GM19351 (cell line): ENCODE measurements around the gene B3GAT1.
"Not testable (repeated sequence)": the region's sequence is repeated elsewhere in the genome, so short reads cannot be mapped to it uniquely, and the experiment has no call there.

Experiments used
- ATAC-seq: cut with Tn5 transposase; IDR thresholded peaks from one replicate; pipeline ENCODE4 v1.9.1; 2021; ENCODE audit warnings: mild to moderate bottlenecking, moderate library complexity; ENCODE audit not compliant: unreplicated experiment

Gene B3GAT1

GRCh38 chr11:134412203-134413042 lies at the start of gene B3GAT1:
B3GAT1 (minus strand) TSS chr11:134412242; CDS start chr11:134387659, 24,583 bp downstream.
- no peak for ATAC-seq

GRCh38 chr11:134461621-134462020 lies 49.6 kb upstream of the B3GAT1 start:
- ATAC-seq, result no peak

- ATAC-seq, result no peak
Measured at GRCh38 chr11:134460881-134461280, 48.8 kb upstream of the B3GAT1 start.

- ATAC-seq, result no peak
Measured at GRCh38 chr11:134460062-134460561, 48.1 kb upstream of the B3GAT1 start.

GRCh38 chr11:134459246-134460061 lies 47.4 kb upstream of the B3GAT1 start:
- no peak for ATAC-seq

- ATAC-seq, result not testable (repeated sequence)
Measured at GRCh38 chr11:134457411-134458007, 45.5 kb upstream of the B3GAT1 start.

- no peak for ATAC-seq
Measured at GRCh38 chr11:134455516-134455915, 43.5 kb upstream of the B3GAT1 start.

GRCh38 chr11:134454146-134454690 lies 42.2 kb upstream of the B3GAT1 start:
- no peak for ATAC-seq

- no peak for ATAC-seq
Measured at GRCh38 chr11:134453441-134453840, 41.4 kb upstream of the B3GAT1 start.

- ATAC-seq, result no peak
Measured at GRCh38 chr11:134452838-134453155, 40.8 kb upstream of the B3GAT1 start.

- ATAC-seq, result no peak
Measured at GRCh38 chr11:134452026-134452837, 40.2 kb upstream of the B3GAT1 start.

GRCh38 chr11:134450186-134450585 lies 38.1 kb upstream of the B3GAT1 start:
- no peak for ATAC-seq

- ATAC-seq, result no peak
Measured at GRCh38 chr11:134449713-134450112, 37.7 kb upstream of the B3GAT1 start.

GRCh38 chr11:134449051-134449450 lies 37.0 kb upstream of the B3GAT1 start:
- ATAC-seq, result no peak

GRCh38 chr11:134447696-134448095 lies 35.7 kb upstream of the B3GAT1 start:
- no peak for ATAC-seq

GRCh38 chr11:134445601-134446325 lies 33.7 kb upstream of the B3GAT1 start:
- no peak for ATAC-seq

GRCh38 chr11:134444160-134445108 lies 32.4 kb upstream of the B3GAT1 start:
- ATAC-seq, result not testable (repeated sequence)

- ATAC-seq, result no peak
Measured at GRCh38 chr11:134443246-134443645, 31.2 kb upstream of the B3GAT1 start.

GRCh38 chr11:134442246-134442645 lies 30.2 kb upstream of the B3GAT1 start:
- ATAC-seq, result no peak
